GM12891 (cell line): ENCODE measurements around the gene COX17. TPM values are rescaled to one million over a fixed set of nuclear protein-coding genes. Genes with fewer than 3 reads are reported as not detected.

Experiments
- DNase-seq: peaks from one replicate; pipeline ENCODE4 v3.0.0; 2011; ENCODE audit warnings: low spot score; ENCODE audit not compliant: insufficient read length
- FAIRE-seq: peaks from 2 replicates; lab custom pipeline; 2011; peaks lifted over from hg19 to GRCh38; lab: Jason Lieb, UNC
- PAX5 ChIP-seq: IDR thresholded peaks from 2 replicates; pipeline ENCODE4 v1.6.1; 2011; ENCODE audit warnings: low read length, moderate library complexity, mild to moderate bottlenecking; ENCODE audit not compliant: insufficient read depth, severe bottlenecking
- POLR2A ChIP-seq: IDR thresholded peaks from 2 replicates; pipeline ENCODE4 v1.6.1; 2011; ENCODE audit warnings: low read depth, low read length, control low read depth
- POLR2AphosphoS5 ChIP-seq: IDR thresholded peaks from 2 replicates; pipeline ENCODE4 v1.6.1; 2011; ENCODE audit warnings: low read depth, low read length, control low read depth
- POU2F2 ChIP-seq: IDR thresholded peaks from 2 replicates; pipeline ENCODE4 v1.6.1; 2011; ENCODE audit warnings: low read depth, mild to moderate bottlenecking, control low read depth, low read length, moderate library complexity
- SPI1 ChIP-seq: IDR thresholded peaks from 2 replicates; pipeline ENCODE4 v1.6.1; 2011; ENCODE audit warnings: low read depth, low read length, control low read depth
- TAF1 ChIP-seq: IDR thresholded peaks from 2 replicates; pipeline ENCODE4 v1.6.1; 2011; ENCODE audit warnings: low read depth, low read length, control low read depth
- polyA plus RNA-seq: library from polyadenylated mRNA; unstranded; fragments of >200 nt; gene quantifications from one replicate; pipeline ENCODE4 v1.2.1, GENCODE V29; 2012; ENCODE audit warnings: low read depth, missing spikeins, inconsistent platforms; ENCODE audit not compliant: missing spikeins

COX17 gene
- 198 TPM for polyA plus RNA-seq

GRCh38 chr3:119676771-119677640 lies at the start of gene COX17:
Gene COX17 (minus strand): TSS chr3:119677406. CDS start chr3:119677310, 96 bp downstream.
- TF ChIP-seq TAF1 (peak; percentile 76), POLR2AphosphoS5 (peak; percentile 77), POLR2A (peak; percentile 57), PAX5 (no peak), POU2F2 (peak; percentile 47), SPI1 (no peak)
- FAIRE-seq (peak; percentile 97), DNase-seq (peak; percentile 79)

- TF ChIP-seq POLR2A (no peak), SPI1 (no peak), POLR2AphosphoS5 (no peak), POU2F2 (no peak), TAF1 (no peak), PAX5 (no peak)
- FAIRE-seq (no peak), DNase-seq (no peak)
These were observed 49.7 kb upstream of the COX17 start for GRCh38 chr3:119726909-119727308.

- DNase-seq (no peak), FAIRE-seq (no peak)
- TF ChIP-seq SPI1 (peak; percentile 59), TAF1 (no peak)
These were observed 45.8 kb upstream of the COX17 start for GRCh38 chr3:119723022-119723421.

DNA sequence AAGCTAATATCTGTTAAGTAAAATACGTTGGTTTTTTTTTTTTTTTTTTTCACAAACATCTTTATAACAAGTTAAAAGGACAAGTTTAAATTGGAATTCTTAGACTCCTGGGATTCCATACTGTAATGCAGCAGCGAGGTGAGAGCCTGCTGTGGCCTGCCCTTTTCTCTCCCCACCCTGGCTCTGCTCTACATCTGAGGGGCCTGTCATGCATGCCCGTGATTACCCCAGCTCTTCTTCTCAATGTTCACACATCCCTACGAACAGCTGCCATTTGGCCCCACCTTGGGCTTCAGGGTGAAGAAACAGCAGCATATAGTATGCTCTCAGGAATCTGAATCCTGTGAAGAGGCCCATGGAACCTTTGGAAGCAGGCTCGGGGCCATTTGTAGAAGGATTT lies 40.3 kb upstream of the COX17 start:
- DNase-seq: no peak
- FAIRE-seq: no peak
- TF ChIP-seq POLR2AphosphoS5 (no peak), TAF1 (no peak), SPI1 (no peak), POU2F2 (no peak), PAX5 (no peak), POLR2A (no peak)

GRCh38 chr3:119716998-119717397 lies 39.8 kb upstream of the COX17 start:
- DNase-seq (no peak), FAIRE-seq (no peak)
- TF ChIP-seq POLR2AphosphoS5 (no peak), POLR2A (no peak), TAF1 (no peak), POU2F2 (no peak), PAX5 (no peak), SPI1 (no peak)

GRCh38 chr3:119715105-119715504 lies 37.9 kb upstream of the COX17 start:
- FAIRE-seq (no peak), DNase-seq (no peak)
- TF ChIP-seq POLR2A (no peak), SPI1 (no peak), POLR2AphosphoS5 (no peak), POU2F2 (no peak), TAF1 (no peak), PAX5 (no peak)

GRCh38 chr3:119703820-119704531 lies 26.8 kb upstream of the COX17 start:
- FAIRE-seq: no peak
- TF ChIP-seq POLR2A (no peak), POU2F2 (no peak), TAF1 (no peak), SPI1 (no peak), POLR2AphosphoS5 (no peak), PAX5 (no peak)
- no peak for DNase-seq

DNA sequence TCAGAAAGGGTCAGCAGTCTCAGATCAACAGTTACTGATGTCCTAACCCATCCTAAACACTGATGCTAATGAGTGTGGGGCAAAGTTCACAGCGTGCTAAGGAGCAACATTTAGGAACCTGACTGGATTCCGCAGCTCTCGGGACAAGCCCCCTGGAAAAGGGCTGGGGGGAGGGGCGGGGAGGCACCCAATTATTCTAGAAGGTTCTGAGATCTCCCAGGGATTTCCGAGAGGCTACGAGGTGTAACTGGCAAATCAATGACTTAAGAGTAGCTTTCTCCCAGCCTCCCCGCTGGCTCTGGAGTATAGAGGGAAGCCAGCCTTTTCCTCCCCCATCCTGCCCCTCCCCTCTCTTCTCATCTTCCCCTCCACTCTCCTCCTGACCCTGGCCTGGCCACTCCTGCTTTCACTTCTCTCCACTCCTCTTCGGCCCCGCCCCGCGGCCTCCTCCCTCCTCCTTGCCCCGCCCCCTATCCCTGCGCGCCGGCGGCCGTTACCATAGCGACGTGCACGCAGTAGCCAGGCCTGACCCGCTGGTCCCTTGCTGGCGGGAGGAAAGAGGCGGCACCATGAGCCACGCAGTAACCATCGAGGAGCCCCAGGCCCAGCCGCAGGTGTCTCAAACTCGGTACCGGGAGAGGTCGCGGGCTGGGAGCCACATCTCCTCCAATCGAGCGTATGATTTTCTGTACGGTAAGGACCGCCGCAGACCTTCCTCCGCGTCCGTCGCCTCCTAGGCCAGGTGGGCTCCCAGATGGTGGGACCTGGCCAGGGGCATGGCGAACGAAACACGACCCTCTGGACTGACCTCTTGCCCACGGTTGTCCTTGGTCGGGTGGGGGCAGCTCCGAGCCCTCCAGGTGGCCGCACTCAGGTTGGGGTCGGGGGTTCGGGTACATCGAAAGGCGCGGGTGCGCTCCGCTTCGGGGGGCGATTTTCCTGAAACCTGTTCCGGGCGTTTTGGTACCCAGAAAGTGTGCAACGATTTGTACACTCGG lies 25.6 kb upstream of the COX17 start, which contains the start of gene CFAP91:
CFAP91 (plus strand) TSS at position 493 of the 998 bp plus-strand sequence; CDS start at position 570, 77 bp downstream.
- peak; percentile 78 for FAIRE-seq

More for the DNA sequence above, 25.6 kb upstream of the COX17 start, which contains the start of gene CFAP91:
- TF ChIP-seq SPI1 (no peak), POU2F2 (no peak), POLR2AphosphoS5 (no peak), TAF1 (no peak)
- DNase-seq: peak; percentile 55
